GM18868 (cell line): ENCODE data around the gene METTL24.
"Not testable (repeated sequence)": the region's sequence is repeated elsewhere in the genome, so short reads cannot be mapped to it uniquely, and the experiment has no call there.

Experiments
- ATAC-seq: cut with Tn5 transposase; IDR thresholded peaks from one replicate; pipeline ENCODE4 v1.9.1; 2021; ENCODE audit warnings: mild to moderate bottlenecking, moderate library complexity; ENCODE audit not compliant: unreplicated experiment

METTL24 gene

GRCh38 chr6:110318971-110319370, 39.2 kb downstream of the METTL24 start:
- no peak for ATAC-seq

GRCh38 chr6:110317646-110318045, 40.5 kb downstream of the METTL24 start:
- ATAC-seq, result no peak

- no peak for ATAC-seq
Measured at GRCh38 chr6:110317189-110317588, 41.0 kb downstream of the METTL24 start.

- no peak for ATAC-seq
Measured at GRCh38 chr6:110315869-110316398, 42.2 kb downstream of the METTL24 start.

GRCh38 chr6:110315207-110315868, 42.8 kb downstream of the METTL24 start:
- ATAC-seq, result no peak

GRCh38 chr6:110310861-110311446, 47.2 kb downstream of the METTL24 start:
- ATAC-seq, result no peak

GRCh38 chr6:110309432-110309831, 48.7 kb downstream of the METTL24 start:
- not testable (repeated sequence) for ATAC-seq

- ATAC-seq, result no peak
Measured at GRCh38 chr6:110307368-110307767, 50.8 kb downstream of the METTL24 start.

GRCh38 chr6:110305832-110306231, 52.3 kb downstream of the METTL24 start:
- not testable (repeated sequence) for ATAC-seq

- not testable (repeated sequence) for ATAC-seq
Measured at GRCh38 chr6:110303692-110304091, 54.5 kb downstream of the METTL24 start.

- no peak for ATAC-seq
Measured at GRCh38 chr6:110298916-110299315, 59.2 kb downstream of the METTL24 start.

GRCh38 chr6:110298411-110298810, 59.7 kb downstream of the METTL24 start:
- ATAC-seq, result no peak

- ATAC-seq, result no peak
Measured at GRCh38 chr6:110296241-110297025, 61.7 kb downstream of the METTL24 start.

- no peak for ATAC-seq
Measured at GRCh38 chr6:110295451-110296165, 62.5 kb downstream of the METTL24 start.

- no peak for ATAC-seq
Measured at GRCh38 chr6:110287462-110288341, 70.4 kb downstream of the METTL24 start.

GRCh38 chr6:110285306-110286060, 72.7 kb downstream of the METTL24 start:
- ATAC-seq, result no peak

GRCh38 chr6:110284855-110285254, 73.3 kb downstream of the METTL24 start:
- no peak for ATAC-seq

GRCh38 chr6:110283657-110284056, 74.5 kb downstream of the METTL24 start:
- ATAC-seq, result no peak

- no peak for ATAC-seq
Measured at GRCh38 chr6:110282412-110282811, 75.7 kb downstream of the METTL24 start.
